GM12872 (cell line): Measurements from ENCODE around the gene SLC51A.

Source experiments
- TF ChIP-seq, protein P1 (sequence below): IDR thresholded peaks from 3 replicates; pipeline ENCODE4 v1.5.1; 2011; ENCODE audit warnings: low read depth, mild to moderate bottlenecking, low read length, moderate library complexity; ENCODE audit not compliant: insufficient read depth

SLC51A gene

DNA sequence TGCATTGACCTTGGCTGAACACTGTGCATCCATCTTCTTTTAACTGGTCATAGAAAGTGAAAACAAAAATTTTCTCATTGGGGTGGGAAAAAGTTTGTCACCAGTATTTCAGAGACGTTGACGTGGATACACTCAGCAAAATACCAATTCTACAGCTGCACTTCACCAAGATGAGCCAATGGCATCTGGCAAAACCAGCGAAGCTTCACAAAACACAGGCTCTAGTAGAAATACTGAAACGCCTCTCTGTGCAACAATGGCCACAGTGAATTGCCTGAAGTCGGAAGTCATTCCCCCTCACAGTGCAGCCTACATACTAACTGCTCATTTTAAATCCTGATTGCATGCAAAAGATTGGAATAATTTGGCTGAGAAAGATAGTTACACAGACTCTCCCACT, 54.2 kb downstream of the SLC51A start:
- TF ChIP-seq, protein P1, sequence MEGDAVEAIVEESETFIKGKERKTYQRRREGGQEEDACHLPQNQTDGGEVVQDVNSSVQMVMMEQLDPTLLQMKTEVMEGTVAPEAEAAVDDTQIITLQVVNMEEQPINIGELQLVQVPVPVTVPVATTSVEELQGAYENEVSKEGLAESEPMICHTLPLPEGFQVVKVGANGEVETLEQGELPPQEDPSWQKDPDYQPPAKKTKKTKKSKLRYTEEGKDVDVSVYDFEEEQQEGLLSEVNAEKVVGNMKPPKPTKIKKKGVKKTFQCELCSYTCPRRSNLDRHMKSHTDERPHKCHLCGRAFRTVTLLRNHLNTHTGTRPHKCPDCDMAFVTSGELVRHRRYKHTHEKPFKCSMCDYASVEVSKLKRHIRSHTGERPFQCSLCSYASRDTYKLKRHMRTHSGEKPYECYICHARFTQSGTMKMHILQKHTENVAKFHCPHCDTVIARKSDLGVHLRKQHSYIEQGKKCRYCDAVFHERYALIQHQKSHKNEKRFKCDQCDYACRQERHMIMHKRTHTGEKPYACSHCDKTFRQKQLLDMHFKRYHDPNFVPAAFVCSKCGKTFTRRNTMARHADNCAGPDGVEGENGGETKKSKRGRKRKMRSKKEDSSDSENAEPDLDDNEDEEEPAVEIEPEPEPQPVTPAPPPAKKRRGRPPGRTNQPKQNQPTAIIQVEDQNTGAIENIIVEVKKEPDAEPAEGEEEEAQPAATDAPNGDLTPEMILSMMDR = no peak

DNA sequence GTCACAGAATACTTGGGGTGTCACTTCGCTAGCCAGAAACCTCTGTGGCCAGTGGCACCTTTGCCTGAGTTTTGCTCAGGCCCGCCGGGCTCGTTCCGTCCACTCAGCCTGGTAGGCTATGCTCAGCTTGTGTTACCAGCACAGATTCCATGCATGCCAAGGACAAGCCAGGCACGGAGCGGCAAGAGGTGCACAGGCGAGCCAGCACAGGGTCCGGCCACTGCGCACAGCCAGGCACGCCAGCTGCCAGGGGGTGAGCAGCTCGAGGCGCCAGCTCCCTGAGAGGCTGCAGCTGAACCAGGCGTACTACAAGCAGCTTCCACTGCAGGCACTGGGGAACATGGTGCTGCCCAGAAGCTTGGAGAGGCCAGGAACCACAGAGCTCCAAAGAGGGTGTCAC, 56.5 kb downstream of the SLC51A start:
- TF ChIP-seq, protein P1 = no peak

DNA sequence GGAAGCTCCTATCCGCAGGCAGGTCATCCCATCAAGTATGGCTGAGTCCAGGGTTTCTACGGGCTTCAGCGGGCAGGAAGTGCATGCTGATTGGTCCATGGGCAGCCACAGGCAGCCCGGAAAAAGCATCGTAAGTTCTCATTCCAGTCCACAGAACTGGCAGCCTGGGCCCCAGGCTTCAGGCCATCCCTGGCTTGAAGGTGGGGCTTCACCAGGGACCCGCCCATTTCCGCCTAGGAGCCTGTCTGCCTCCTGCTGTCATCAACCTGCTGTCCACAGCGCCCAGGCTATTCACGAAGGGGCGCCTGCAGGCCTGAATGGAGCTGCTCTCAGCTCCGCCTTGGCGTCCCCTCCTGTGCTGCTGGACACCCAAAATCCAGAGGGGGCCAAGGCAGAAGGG, 57.3 kb downstream of the SLC51A start:
- TF ChIP-seq, protein P1 = no peak

DNA sequence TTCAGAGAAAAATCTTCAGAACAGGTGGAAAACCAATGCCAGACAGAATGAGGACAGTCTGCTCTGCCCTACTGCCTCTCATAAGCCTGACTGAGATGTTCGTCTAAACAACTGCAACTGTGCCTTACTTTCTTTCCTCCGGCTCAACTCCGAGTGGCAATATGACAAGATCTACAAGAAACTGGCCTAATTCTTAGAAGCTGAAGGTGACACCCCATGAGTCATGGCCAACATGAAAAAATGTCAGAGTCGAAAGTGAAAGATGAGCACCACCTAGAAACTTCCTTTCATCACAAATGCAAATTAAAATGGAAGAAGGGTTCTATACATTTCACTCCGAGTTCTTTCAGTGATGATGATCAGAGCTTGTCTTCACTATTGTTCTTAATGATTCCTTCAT, 58.3 kb downstream of the SLC51A start:
- TF ChIP-seq, protein P1 = no peak

DNA sequence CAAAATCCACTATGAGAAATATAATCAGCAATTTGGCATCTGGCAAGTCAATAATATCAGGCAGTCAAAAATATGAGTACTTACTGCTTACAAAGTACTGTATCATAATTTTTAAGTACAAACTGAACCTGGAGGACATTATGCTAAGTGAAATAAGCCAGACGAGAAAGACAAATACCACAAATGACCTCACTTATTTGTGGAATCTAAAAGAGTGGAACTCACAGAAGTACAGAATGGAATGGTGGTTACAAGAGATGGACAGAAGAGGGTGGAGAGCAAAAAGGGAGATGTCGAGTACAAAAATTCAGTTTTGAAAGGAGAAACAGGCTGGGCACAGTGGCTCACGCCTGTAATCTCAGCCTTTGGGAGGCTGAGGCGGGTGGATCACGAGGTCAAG, 58.8 kb downstream of the SLC51A start:
- TF ChIP-seq, protein P1 = no peak

DNA sequence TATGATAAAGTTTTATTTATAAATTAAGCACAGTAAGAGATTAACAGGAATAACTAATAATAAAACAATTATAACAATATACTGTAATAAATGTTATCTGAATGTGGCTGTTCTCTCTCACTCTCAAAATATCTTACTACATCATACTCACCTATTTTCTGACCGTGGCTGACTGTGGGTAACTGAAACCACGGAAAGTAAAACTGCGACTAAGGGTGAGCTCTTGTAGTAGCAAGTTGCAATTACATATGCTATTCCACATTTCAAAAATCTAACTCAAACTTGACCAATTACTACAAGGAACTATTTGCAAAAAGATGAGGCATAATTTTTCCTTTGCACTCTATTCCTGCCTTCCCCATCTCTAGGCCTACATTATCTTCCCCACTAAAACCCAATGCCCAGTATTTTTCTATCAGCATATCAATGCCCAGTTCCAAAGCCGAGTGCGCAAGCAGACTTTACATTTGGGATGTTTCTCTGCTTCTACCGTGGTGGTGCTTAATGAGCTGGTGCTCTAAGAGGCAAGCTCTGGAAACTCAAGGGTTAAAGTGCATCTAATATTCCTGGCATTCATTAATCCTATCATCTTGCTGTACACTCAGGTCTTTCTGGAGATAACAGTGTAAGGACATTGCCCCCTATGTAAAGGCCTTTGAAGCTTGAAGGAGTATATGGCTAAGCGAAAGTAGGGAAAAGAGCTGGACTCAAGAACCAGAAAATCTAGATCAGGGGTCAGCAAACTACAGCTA, 64.5 kb downstream of the SLC51A start:
- TF ChIP-seq, protein P1 = no peak

DNA sequence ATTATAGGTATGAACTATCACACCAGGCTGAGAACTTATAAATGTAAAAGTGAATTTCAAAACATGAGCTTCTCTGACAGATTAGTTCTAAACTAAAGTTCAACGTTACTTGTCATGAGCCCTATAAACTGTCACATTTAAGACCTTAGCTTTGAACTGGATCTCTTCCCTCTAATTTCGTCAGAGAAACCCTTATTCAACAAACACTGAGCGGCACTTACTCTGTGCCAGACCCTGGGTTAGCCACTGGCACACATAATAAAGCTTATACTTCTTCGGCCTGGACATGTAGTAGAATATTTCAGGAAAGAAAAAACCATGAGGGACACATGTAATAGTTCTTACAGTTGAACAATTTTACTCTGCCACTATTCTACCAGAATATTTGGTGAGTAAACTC, 65.6 kb downstream of the SLC51A start:
- TF ChIP-seq, protein P1 = no peak
